SHP77 treated with DMSO at 0.1 percent for 48 hours (cell line): ENCODE results near the gene DPYD.

ENCODE experiments used
- DNase-seq: peaks from one replicate; lab custom pipeline; 2025; lab: John Stamatoyannopoulos, UW

DPYD gene

GRCh38 chr1:97837161-97837560 lies 83.7 kb downstream of the DPYD start:
- no peak for DNase-seq

GRCh38 chr1:97834899-97835298 lies 85.9 kb downstream of the DPYD start:
- no peak for DNase-seq

GRCh38 chr1:97833881-97834280 lies 87.0 kb downstream of the DPYD start:
- no peak for DNase-seq

GRCh38 chr1:97832481-97832880 lies 88.4 kb downstream of the DPYD start:
- no peak for DNase-seq

GRCh38 chr1:97827887-97828286 lies 92.9 kb downstream of the DPYD start:
- no peak for DNase-seq

- no peak for DNase-seq
Observed at GRCh38 chr1:97826820-97827219, 94.0 kb downstream of the DPYD start.

- no peak for DNase-seq
Observed at GRCh38 chr1:97824624-97825023, 96.2 kb downstream of the DPYD start.

GRCh38 chr1:97824200-97824599 lies 96.6 kb downstream of the DPYD start:
- no peak for DNase-seq

GRCh38 chr1:97820470-97821188 lies 100.2 kb downstream of the DPYD start:
- DNase-seq, result no peak

GRCh38 chr1:97816927-97817326 lies 103.9 kb downstream of the DPYD start:
- no peak for DNase-seq

GRCh38 chr1:97814804-97815203 lies 106.0 kb downstream of the DPYD start:
- DNase-seq, result no peak

- DNase-seq, result no peak
Observed at GRCh38 chr1:97814121-97814520, 106.7 kb downstream of the DPYD start.

GRCh38 chr1:97812076-97812475 lies 108.8 kb downstream of the DPYD start:
- no peak for DNase-seq

- no peak for DNase-seq
Observed at GRCh38 chr1:97806996-97807520, 113.8 kb downstream of the DPYD start.

GRCh38 chr1:97806326-97806725 lies 114.5 kb downstream of the DPYD start:
- DNase-seq, result no peak

GRCh38 chr1:97805093-97805492 lies 115.7 kb downstream of the DPYD start:
- no peak for DNase-seq

GRCh38 chr1:97803026-97803425 lies 117.8 kb downstream of the DPYD start:
- DNase-seq, result no peak

GRCh38 chr1:97802011-97802410 lies 118.8 kb downstream of the DPYD start:
- no peak for DNase-seq

GRCh38 chr1:97797403-97798183 lies 123.2 kb downstream of the DPYD start:
- no peak for DNase-seq

GRCh38 chr1:97796711-97797110 lies 124.1 kb downstream of the DPYD start:
- peak; percentile 9 for DNase-seq

- DNase-seq, result no peak
Observed at GRCh38 chr1:97792655-97793054, 128.2 kb downstream of the DPYD start.

GRCh38 chr1:97791251-97791650 lies 129.6 kb downstream of the DPYD start:
- no peak for DNase-seq

GRCh38 chr1:97787231-97787630 lies 133.6 kb downstream of the DPYD start:
- DNase-seq, result no peak
